K562 (cell line): ENCODE measurements around the gene TMPRSS9. TPM values are rescaled to one million over a fixed set of nuclear protein-coding genes. Genes with fewer than 3 reads are reported as not detected.

ENCODE experiments used
- ATAC-seq: fragments of 200-7000 bp; cut with Tn5 transposase; 3 replicates; pipeline ENCODE4 v1.9.1; 2020; ENCODE audit warnings: moderate library complexity
- BruUV-seq: library from RNA; stranded (reverse); fragments of 400-500 nt; replicated peaks from 2 replicates; lab custom pipeline; 2021; lab: Mats Ljungman, UMichigan
- CTCF ChIA-PET: fragments of 300-600 bp; formaldehyde crosslinking; extraction: SDS; loops from one replicate; lab custom pipeline; 2021; ENCODE audit warnings: low intra/inter-chr PET ratio; lab: Yijun Ruan, JAX
- POLR2A ChIA-PET: fragments of 300-600, 350-650 bp; sonication (Branson Sonifier 250); formaldehyde crosslinking; extraction: SDS; loops from one replicate; lab custom pipeline; 2021; ENCODE audit warnings: antibody characterized with exemption, inconsistent platforms; lab: Yijun Ruan, JAX
- DNase-seq, 4 experiments: peaks; one replicate each; pipeline versions ENCODE4 v3.0.0 to v3.0.0-alpha.2; 2011 to 2018; ENCODE audit warnings: low spot score in 3 of 4, mixed read lengths in 3 of 4; ENCODE audit errors: extremely low read depth in 1 of 4
- FAIRE-seq: peaks from 2 replicates; lab custom pipeline; 2011; peaks lifted over from hg19 to GRCh38; lab: Jason Lieb, UNC
- H2AFZ ChIP-seq: 2 replicates; pipeline ENCODE4 v1.6.0; 2011; ENCODE audit warnings: low read depth, low read length, control low read depth, inconsistent platforms
- H3K27ac ChIP-seq: fragments of 200-600 bp; 3 replicates; pipeline ENCODE4 v1.8.0; 2011; ENCODE audit warnings: low read depth, mild to moderate bottlenecking, control low read depth, inconsistent platforms, low read length, moderate library complexity, mixed read lengths; ENCODE audit errors: extremely low read depth
- H3K27me3 ChIP-seq, 2 experiments: fragments of 300-600 bp in 1 of 2; 2 replicates in 1 of 2; 3 replicates in 1 of 2; pipeline versions ENCODE4 v1.6.0 to v1.8.0; 2011; ENCODE audit warnings: inconsistent platforms in 2 of 2, low read length in 2 of 2, mild to moderate bottlenecking in 1 of 2, mixed read lengths in 1 of 2, moderate library complexity in 1 of 2; ENCODE audit not compliant: control insufficient read depth in 2 of 2, insufficient read depth in 2 of 2
- H3K36me3 ChIP-seq: fragments of 300-600 bp; 3 replicates; pipeline ENCODE4 v1.8.0; 2011; ENCODE audit warnings: mild to moderate bottlenecking, low read length, inconsistent platforms; ENCODE audit not compliant: control insufficient read depth, insufficient read depth
- H3K4me1 ChIP-seq, 2 experiments: fragments of 200-600 bp in 1 of 2; replicated peaks in 1 of 2; 2 replicates in 1 of 2; 3 replicates in 1 of 2; pipeline versions ENCODE4 v1.5.1 to v1.8.0; 2011; ENCODE audit warnings: inconsistent platforms in 2 of 2, low read length in 2 of 2, mild to moderate bottlenecking in 1 of 2, mixed read lengths in 1 of 2, moderate library complexity in 1 of 2; ENCODE audit not compliant: control insufficient read depth in 2 of 2, insufficient read depth in 2 of 2
- H3K4me2 ChIP-seq: 2 replicates; pipeline ENCODE4 v1.6.1; 2011; ENCODE audit warnings: low read length, control low read depth, inconsistent platforms, mixed read lengths; ENCODE audit not compliant: insufficient read depth
- H3K4me3 ChIP-seq: fragments of 200-600 bp; sonication (generic), shearing (Covaris generic); 2 replicates; pipeline ENCODE4 v1.5.1; 2016; ENCODE audit warnings: control low read depth, inconsistent platforms
- H3K79me2 ChIP-seq: fragments of 200-600 bp; 3 replicates; pipeline ENCODE4 v1.8.0; 2011; ENCODE audit warnings: low read length, inconsistent platforms; ENCODE audit not compliant: control insufficient read depth, insufficient read depth
- H3K9ac ChIP-seq, 2 experiments: 2 replicates each; pipeline versions ENCODE4 v1.6.0 to v1.6.1; 2011; ENCODE audit warnings: low read depth in 2 of 2, low read length in 2 of 2, control low read depth in 1 of 2, inconsistent platforms in 1 of 2, mild to moderate bottlenecking in 1 of 2, mixed read lengths in 1 of 2; ENCODE audit not compliant: insufficient read depth in 1 of 2
- H3K9me1 ChIP-seq: one replicate; pipeline ENCODE4 v1.6.0; 2011; ENCODE audit warnings: inconsistent platforms, mild to moderate bottlenecking, low read length, moderate library complexity; ENCODE audit not compliant: control insufficient read depth, insufficient read depth
- H3K9me3 ChIP-seq: replicated peaks from 2 replicates; pipeline ENCODE4 v1.5.1; 2011; ENCODE audit warnings: low read depth, low read length, inconsistent platforms; ENCODE audit not compliant: control insufficient read depth, insufficient read depth
- H4K20me1 ChIP-seq: replicated peaks from 2 replicates; pipeline ENCODE4 v1.6.1; 2011; ENCODE audit warnings: low read length, inconsistent platforms, mixed read lengths; ENCODE audit not compliant: control insufficient read depth, insufficient read depth
- CBX1 ChIP-seq: sonication (generic); IDR thresholded peaks from 2 replicates; pipeline ENCODE4 v1.6.1; 2016; ENCODE audit warnings: antibody characterized with exemption, low read depth, mild to moderate bottlenecking
- ILK ChIP-seq: fragments of 450-650 bp; IDR thresholded peaks from 2 replicates; pipeline ENCODE4 v1.6.1; 2016; ENCODE audit warnings: missing genetic modification characterization, low read depth, mild to moderate bottlenecking, missing compliant biosample characterization, moderate library complexity, borderline replicate concordance
- MEF2D ChIP-seq: conservative IDR thresholded peaks from 2 replicates; pipeline ENCODE4 v1.6.1; 2016; ENCODE audit warnings: low read depth, missing genetic modification characterization, missing compliant biosample characterization
- ZBTB33 ChIP-seq: sonication (generic); formaldehyde crosslinking; IDR thresholded peaks from 2 replicates; pipeline ENCODE4 v1.8.1; 2023; ENCODE audit warnings: mild to moderate bottlenecking, missing genetic modification reagents
- WGBS: fragments of 100-300 bp; shearing (Covaris generic); methylation state at CpG from one replicate; pipeline ENCODE4 v1.1.6; 2016; ENCODE audit warnings: low coverage, mixed read lengths; ENCODE audit not compliant: insufficient coverage; ENCODE audit errors: missing lambda C conversion rate; 5-methylcytosine and 5-hydroxymethylcytosine counted together
- in situ Hi-C: fragments of 300-500 bp; cut with MboI; formaldehyde crosslinking; loops from 4 replicates; pipeline ENCODE4 v1.15.0; 2018; ENCODE audit warnings: inconsistent platforms, mixed read lengths
- intact Hi-C: fragments of 100-400 bp; cut with micrococcal nuclease; formaldehyde crosslinking; loops from 2 replicates; pipeline ENCODE4 v1.14.2; 2022
- polyA plus RNA-seq, 8 experiments: library from polyadenylated mRNA; depleted of rRNA in 4 of 8; stranded (reverse) in 5 of 8; unstranded in 3 of 8; fragments of >200 nt; fragmentation: Nextera tagmentation in 2 of 8; fragmentation: Illumina TruSeq in 1 of 8; extraction: Ambion mirVana in 2 of 8; extraction: Trizol in 1 of 8; gene quantifications; 2 replicates each; pipeline versions ENCODE4 v1.2.1 to v1.2.3, GENCODE V29; 2011 to 2014; ENCODE audit warnings: inconsistent platforms in 1 of 8, missing spikeins in 1 of 8
- total RNA-seq, 7 experiments: library from RNA; depleted of rRNA in 6 of 7; stranded (reverse); fragments of >200 nt in 6 of 7; fragmentation: Illumina TruSeq in 2 of 7; extraction: Trizol in 2 of 7; gene quantifications; 2 replicates each; pipeline versions ENCODE4 v1.2.1 to v1.2.3, GENCODE V29; 2011 to 2021; ENCODE audit warnings: low replicate concordance in 1 of 7

TMPRSS9 gene
- total and polyA plus RNA-seq, 9 of the 15 experiments (the other 6 are each of a cell fraction or from before 2014, with no cell fraction given): 0.01 to 0.03 TPM; not detected in 7

- Histone ChIP-seq H3K4me1 (peaks cover 0 to 31% of the 10 kb centered on the region in 2 experiments; a peak in 3 of 5 replicates), H3K27ac (no peak overlapping the region), H2AFZ (no peak overlapping the region), H3K4me2 (no peak overlapping the region), H3K9me1 (peaks cover 5% of the 10 kb centered on the region), H4K20me1 (no peaks in the 10 kb centered on the region; the same call in 1 of the 2 replicates), H3K79me2 (no peaks in the 10 kb centered on the region), H3K4me3 (no peak overlapping the region), H3K27me3 (peaks cover 17 to 46% of the 10 kb centered on the region in 2 experiments; a peak in 4 of 5 replicates), H3K36me3 (no peaks in the 10 kb centered on the region), H3K9me3 (no peaks in the 10 kb centered on the region; the same call in 1 of the 2 replicates), H3K9ac (no peak overlapping the region)
- WGBS: 36% methylated on average over 15 of the region's 15 CpGs
- in situ Hi-C loops: no loop called here
- ATAC-seq (no peak), DNase-seq (no peak), FAIRE-seq (no peak)
- no TSS peak for BruUV-seq
- POLR2A ChIA-PET: interaction anchor here (0.5 to 1.0 kb wide), 2 partner anchors 17 to 127 kb away, joined by 3 read pairs; partner anchors contain the start of gene PLEKHJ1
- intact Hi-C loops: no loop called here
- CTCF ChIA-PET: no interaction called here
- TF ChIP-seq ILK: no peak
- no peak for TF ChIP-seq MEF2D
- peak; percentile 73; the same call in 1 of the 2 replicates for TF ChIP-seq ZBTB33 (CRISPR knock-in tag)
- 0 out of 2 replicates have a peak, but pooled peaks have one; percentile 1 for TF ChIP-seq CBX1
These were observed 2.9 kb downstream of the TMPRSS9 start for GRCh38 chr19:2362970-2363300.
